Kidney (tissue), 14 donors: ENCODE measurements around the gene IFIT1B. TPM values are rescaled to one million over a fixed set of nuclear protein-coding genes. Genes with fewer than 3 reads are reported as not detected.
A peak's percentile ranks its signal among the peaks of the same experiment; 100 is the strongest.

Experiments used
- DNase-seq, 5 donors: peaks; one replicate each; pipeline ENCODE4 v3.0.0-alpha.2; 2013 to 2020
- FAIRE-seq: peaks from 2 replicates; lab custom pipeline; 2012; peaks lifted over from hg19 to GRCh38; lab: Jason Lieb, UNC
- H3K27ac ChIP-seq, 2 donors: one replicate each; pipeline ENCODE4 v1.7.0; 2013; ENCODE audit warnings: low read depth in 2 of 2, low read length in 2 of 2, inconsistent platforms in 1 of 2
- H3K27me3 ChIP-seq: one replicate; pipeline ENCODE4 v1.7.1; 2013; ENCODE audit warnings: low read length, inconsistent platforms; ENCODE audit not compliant: control insufficient read depth, insufficient read depth
- H3K36me3 ChIP-seq, 3 donors: one replicate each; pipeline versions ENCODE4 v1.7.0 to v1.7.1; 2013; ENCODE audit warnings: low read length in 3 of 3, control low read depth in 1 of 3, inconsistent platforms in 1 of 3; ENCODE audit not compliant: insufficient read depth in 3 of 3, control insufficient read depth in 2 of 3
- H3K4me1 ChIP-seq, 3 donors: one replicate each; pipeline versions ENCODE4 v1.7.0 to v1.7.1; 2013; ENCODE audit warnings: low read length in 3 of 3, inconsistent platforms in 1 of 3, low read depth in 1 of 3; ENCODE audit not compliant: control insufficient read depth in 2 of 3, insufficient read depth in 2 of 3
- H3K4me3 ChIP-seq, 3 donors: one replicate each; pipeline versions ENCODE4 v1.7.0 to v1.8.1; 2013; ENCODE audit warnings: low read length in 3 of 3, control low read depth in 1 of 3, inconsistent platforms in 1 of 3
- H3K9ac ChIP-seq, 3 donors: one replicate each; pipeline versions ENCODE4 v1.7.0 to v1.7.1; 2013; ENCODE audit warnings: low read length in 3 of 3, control low read depth in 1 of 3, inconsistent platforms in 1 of 3
- H3K9me3 ChIP-seq, 3 donors: one replicate each; pipeline versions ENCODE4 v1.7.0 to v1.7.1; 2013; ENCODE audit warnings: low read length in 3 of 3, control low read depth in 1 of 3, inconsistent platforms in 1 of 3; ENCODE audit not compliant: control insufficient read depth in 2 of 3, insufficient read depth in 1 of 3
- intact Hi-C: fragments of 100-400 bp; cut with DNase I; formaldehyde crosslinking; loops from one replicate; pipeline ENCODE4 v1.11.1; 2022
- polyA plus RNA-seq: library from polyadenylated mRNA; stranded (reverse); fragments of 350-450 nt; fragmentation: Illumina TruSeq; extraction: RNeasy Lipid Tissue Mini Kit (QIAGEN cat#74804); gene quantifications from one replicate; pipeline ENCODE4 v1.2.3, GENCODE V29; 2014; ENCODE audit warnings: low read depth, low replicate concordance; ENCODE audit not compliant: insufficient read depth
- total RNA-seq: library from RNA; stranded (reverse); fragmentation: NEBNext Ultra II Directional; extraction: Animal tissue kit (Norgen Biotek cat#: 25700); gene quantifications from one replicate; pipeline ENCODE4 v1.2.1, GENCODE V29; 2021
- TF ChIP-seq, protein P1 (sequence below): IDR thresholded peaks from 3 replicates; pipeline ENCODE4 v1.5.1; 2012; ENCODE audit warnings: mild to moderate bottlenecking, moderate library complexity, borderline replicate concordance; ENCODE audit not compliant: insufficient read depth; ENCODE audit errors: extremely low read depth
- donor health status: control.
- donor health status: control.
- donor health status: control.
- donor health status: control.
- donor health status: control.
- donor health status: DM: yes; HTN: yes; CAD: no.
- donor health status: Normal renal cell carcinoma (clear cell type).

IFIT1B gene
- total and polyA plus RNA-seq, 2 donors from 2014 or later = not detected

DNA sequence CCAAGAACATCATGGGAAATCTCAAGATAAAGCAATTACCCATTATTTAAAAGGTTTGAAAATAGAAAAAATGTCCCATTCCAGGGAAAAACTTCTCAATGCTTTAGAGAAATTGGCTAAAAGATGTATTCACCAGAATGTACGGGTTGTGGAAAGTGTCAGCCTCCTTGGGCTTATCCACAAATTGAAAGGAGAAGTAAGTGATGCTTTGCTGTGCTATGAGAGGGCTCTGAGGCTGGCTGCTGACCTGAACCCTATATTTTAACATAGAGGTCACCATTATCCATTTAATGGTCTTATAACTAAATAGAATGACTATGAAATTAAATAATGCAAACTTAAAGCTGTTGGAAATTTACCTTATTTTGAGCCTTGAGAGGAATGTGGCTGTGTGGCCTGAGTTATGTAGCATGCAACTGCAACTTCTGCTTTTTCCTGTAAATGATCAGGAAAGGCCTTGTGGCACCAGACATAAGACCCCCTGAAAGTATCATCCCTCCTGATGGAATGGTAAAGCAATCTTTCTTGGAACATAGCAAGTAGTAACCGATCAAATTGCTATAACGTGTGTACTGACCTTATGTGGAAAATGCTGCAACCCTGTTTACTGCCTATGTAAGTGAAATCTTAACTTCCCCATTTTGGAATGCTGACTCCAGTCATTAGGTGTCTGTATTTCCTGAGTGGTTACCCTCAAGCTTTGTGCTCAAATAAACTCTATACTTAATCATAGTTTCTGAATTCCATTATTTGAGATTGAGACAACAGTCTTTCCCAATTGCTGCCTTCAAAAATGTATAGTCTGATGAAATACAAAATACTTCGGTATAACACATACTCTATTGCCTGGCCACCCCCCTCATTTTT lies 6.9 kb downstream of the IFIT1B start:
- no peak for FAIRE-seq

DNA sequence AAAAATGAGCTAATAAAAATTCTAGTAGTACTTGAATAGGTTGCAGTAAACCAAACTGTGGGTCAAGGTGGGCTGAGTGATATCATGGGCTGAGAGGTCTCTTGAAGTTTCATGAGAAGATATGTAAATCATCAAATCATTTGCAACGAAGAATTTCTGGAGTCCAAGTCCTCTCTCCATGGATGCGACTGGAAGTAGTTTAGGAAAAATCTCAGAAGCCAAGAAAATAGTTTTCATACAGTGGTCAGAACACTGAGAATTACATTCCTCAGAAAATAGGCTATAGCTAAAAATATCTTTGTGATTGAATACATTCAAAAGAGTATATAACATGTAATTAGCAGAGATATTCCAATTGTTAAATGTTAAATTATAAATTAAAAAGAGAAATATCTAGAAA lies 10.9 kb downstream of the IFIT1B start:
- intact Hi-C loops = no loop called here
- H3K36me3 ChIP-seq = no peaks in the 10 kb centered on the region
- no peaks in the 10 kb centered on the region for H3K27me3 ChIP-seq
- no peak overlapping the region for H3K9ac ChIP-seq
- peaks cover 0 to 6% (median 4%) of the 10 kb centered on the region in 3 donors for H3K4me1 ChIP-seq
- H3K9me3 ChIP-seq = no peaks in the 10 kb centered on the region
- FAIRE-seq (no peak), DNase-seq (no peak)
- H3K4me3 ChIP-seq = no peak overlapping the region
- TF ChIP-seq, protein P1, sequence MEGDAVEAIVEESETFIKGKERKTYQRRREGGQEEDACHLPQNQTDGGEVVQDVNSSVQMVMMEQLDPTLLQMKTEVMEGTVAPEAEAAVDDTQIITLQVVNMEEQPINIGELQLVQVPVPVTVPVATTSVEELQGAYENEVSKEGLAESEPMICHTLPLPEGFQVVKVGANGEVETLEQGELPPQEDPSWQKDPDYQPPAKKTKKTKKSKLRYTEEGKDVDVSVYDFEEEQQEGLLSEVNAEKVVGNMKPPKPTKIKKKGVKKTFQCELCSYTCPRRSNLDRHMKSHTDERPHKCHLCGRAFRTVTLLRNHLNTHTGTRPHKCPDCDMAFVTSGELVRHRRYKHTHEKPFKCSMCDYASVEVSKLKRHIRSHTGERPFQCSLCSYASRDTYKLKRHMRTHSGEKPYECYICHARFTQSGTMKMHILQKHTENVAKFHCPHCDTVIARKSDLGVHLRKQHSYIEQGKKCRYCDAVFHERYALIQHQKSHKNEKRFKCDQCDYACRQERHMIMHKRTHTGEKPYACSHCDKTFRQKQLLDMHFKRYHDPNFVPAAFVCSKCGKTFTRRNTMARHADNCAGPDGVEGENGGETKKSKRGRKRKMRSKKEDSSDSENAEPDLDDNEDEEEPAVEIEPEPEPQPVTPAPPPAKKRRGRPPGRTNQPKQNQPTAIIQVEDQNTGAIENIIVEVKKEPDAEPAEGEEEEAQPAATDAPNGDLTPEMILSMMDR = no peak
- no peak overlapping the region for H3K27ac ChIP-seq

More for the DNA sequence above, 6.9 kb downstream of the IFIT1B start:
- H3K4me3 ChIP-seq = no peak overlapping the region
- H3K27ac ChIP-seq = no peak overlapping the region
- H3K4me1 ChIP-seq = no peaks in the 10 kb centered on the region
- TF ChIP-seq, protein P1 = no peak
- H3K9me3 ChIP-seq = no peaks in the 10 kb centered on the region
- no peak overlapping the region for H3K9ac ChIP-seq
- no peaks in the 10 kb centered on the region for H3K27me3 ChIP-seq
- intact Hi-C loops = no loop called here
- no peaks in the 10 kb centered on the region for H3K36me3 ChIP-seq
- DNase-seq = no peak

DNA sequence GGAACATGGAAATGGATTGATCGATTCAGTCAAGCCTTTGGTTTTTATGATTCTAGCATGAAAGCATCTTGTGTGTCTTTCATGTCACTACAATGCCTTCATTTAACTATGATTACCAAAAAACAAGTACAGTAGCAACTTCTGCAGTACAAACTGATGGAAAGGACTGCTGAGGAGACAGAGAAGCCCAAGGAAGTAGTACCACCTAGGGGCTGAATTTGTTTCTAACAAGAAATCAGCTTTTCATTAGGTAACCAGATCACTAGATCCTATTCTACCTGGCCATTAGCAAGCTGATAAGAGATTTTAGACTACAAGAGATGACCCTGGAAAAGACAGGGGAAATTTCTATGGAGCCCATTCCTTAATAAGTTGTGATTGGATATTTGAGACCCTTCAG lies 11.4 kb downstream of the IFIT1B start:
- no peak overlapping the region for H3K9ac ChIP-seq
- no peak overlapping the region for H3K27ac ChIP-seq
- no peaks in the 10 kb centered on the region for H3K27me3 ChIP-seq
- no peaks in the 10 kb centered on the region for H3K36me3 ChIP-seq
- no peaks in the 10 kb centered on the region for H3K9me3 ChIP-seq
- TF ChIP-seq, protein P1 = peak; percentile 39
- intact Hi-C loops = no loop called here
- FAIRE-seq = no peak
- H3K4me3 ChIP-seq = no peak overlapping the region
- peaks cover 4 to 6% (median 6%) of the 10 kb centered on the region in 3 donors for H3K4me1 ChIP-seq
- peak in 2 of 5 donors; percentile 31 to 50 for DNase-seq
